Ovary (tissue), 3 donors: Measurements from ENCODE around the gene CCIN.

Source experiments
- EP300 ChIP-seq: sonication (generic); formaldehyde crosslinking; IDR thresholded peaks from one replicate; pipeline ENCODE4 v1.6.1; 2017; ENCODE audit warnings: antibody characterized with exemption
- POLR2A ChIP-seq: fragments of 450-650 bp; IDR thresholded peaks from one replicate; pipeline ENCODE4 v1.6.1; 2017; ENCODE audit warnings: antibody characterized with exemption, mild to moderate bottlenecking, moderate library complexity
- TF ChIP-seq, protein P1 (sequence below), 3 donors: fragments of 450-650 bp in 2 of 3; fragments of 200-600 bp in 1 of 3; IDR thresholded peaks; one replicate each; pipeline versions ENCODE4 v1.5.1 to v1.8.0; 2016 to 2022; ENCODE audit warnings: antibody characterized with exemption in 3 of 3, mild to moderate bottlenecking in 1 of 3
- donor health status: DM: no; HTN: no; CAD: no.

DNA sequence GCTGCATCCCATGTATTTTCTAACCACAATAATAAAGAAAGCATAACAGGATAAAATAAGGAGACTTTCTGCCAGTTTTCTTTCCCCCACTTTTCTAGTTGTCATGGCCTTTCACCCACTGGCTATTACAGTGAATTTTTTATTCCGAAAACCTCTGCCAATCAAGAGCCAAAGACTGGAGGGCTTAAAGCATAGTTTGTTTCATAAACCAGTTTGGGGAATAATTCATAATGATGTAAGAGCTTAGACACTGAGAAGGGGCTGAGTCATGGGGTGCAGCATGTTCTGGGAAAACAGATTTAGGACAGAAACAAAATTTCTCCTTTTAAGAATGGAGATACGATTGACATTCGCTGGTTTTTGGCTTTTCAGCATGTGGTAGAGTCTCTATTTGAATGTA, 37.1 kb upstream of the CCIN start:
- TF ChIP-seq, protein P1, sequence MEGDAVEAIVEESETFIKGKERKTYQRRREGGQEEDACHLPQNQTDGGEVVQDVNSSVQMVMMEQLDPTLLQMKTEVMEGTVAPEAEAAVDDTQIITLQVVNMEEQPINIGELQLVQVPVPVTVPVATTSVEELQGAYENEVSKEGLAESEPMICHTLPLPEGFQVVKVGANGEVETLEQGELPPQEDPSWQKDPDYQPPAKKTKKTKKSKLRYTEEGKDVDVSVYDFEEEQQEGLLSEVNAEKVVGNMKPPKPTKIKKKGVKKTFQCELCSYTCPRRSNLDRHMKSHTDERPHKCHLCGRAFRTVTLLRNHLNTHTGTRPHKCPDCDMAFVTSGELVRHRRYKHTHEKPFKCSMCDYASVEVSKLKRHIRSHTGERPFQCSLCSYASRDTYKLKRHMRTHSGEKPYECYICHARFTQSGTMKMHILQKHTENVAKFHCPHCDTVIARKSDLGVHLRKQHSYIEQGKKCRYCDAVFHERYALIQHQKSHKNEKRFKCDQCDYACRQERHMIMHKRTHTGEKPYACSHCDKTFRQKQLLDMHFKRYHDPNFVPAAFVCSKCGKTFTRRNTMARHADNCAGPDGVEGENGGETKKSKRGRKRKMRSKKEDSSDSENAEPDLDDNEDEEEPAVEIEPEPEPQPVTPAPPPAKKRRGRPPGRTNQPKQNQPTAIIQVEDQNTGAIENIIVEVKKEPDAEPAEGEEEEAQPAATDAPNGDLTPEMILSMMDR (IDR thresholded peaks at IDR 0.05) = no peak
- TF ChIP-seq POLR2A (no peak), EP300 (no peak)
